DND-41 (cell line): ENCODE measurements around the gene MINDY4.

ENCODE experiments used
- ATAC-seq: fragments of 200-7000 bp; cut with Tn5 transposase; 3 replicates; pipeline ENCODE4 v1.9.1; 2021; ENCODE audit warnings: low read depth; ENCODE audit not compliant: insufficient read depth
- DNase-seq: peaks from one replicate; pipeline ENCODE4 v3.0.0-alpha.2; 2020
- H2AFZ ChIP-seq: 2 replicates; pipeline ENCODE4 v1.6.0; 2012; ENCODE audit warnings: low read depth, low read length
- H3K27ac ChIP-seq: 2 replicates; pipeline ENCODE4 v1.5.1; 2012; ENCODE audit warnings: low read length, inconsistent platforms
- H3K27me3 ChIP-seq: fragments of 200-600 bp; sonication (generic); 2 replicates; pipeline ENCODE4 v1.6.0; 2012; ENCODE audit warnings: low read length, mild to moderate bottlenecking, inconsistent platforms; ENCODE audit not compliant: insufficient read depth, poor library complexity
- H3K36me3 ChIP-seq: 2 replicates; pipeline ENCODE4 v1.5.1; 2012; ENCODE audit warnings: low read length, inconsistent platforms; ENCODE audit not compliant: insufficient read depth
- H3K4me1 ChIP-seq: 2 replicates; pipeline ENCODE4 v1.5.1; 2012; ENCODE audit warnings: mild to moderate bottlenecking, low read length; ENCODE audit not compliant: insufficient read depth
- H3K4me2 ChIP-seq: 2 replicates; pipeline ENCODE4 v1.6.0; 2012; ENCODE audit warnings: mild to moderate bottlenecking, moderate library complexity, low read length, inconsistent platforms; ENCODE audit not compliant: insufficient read depth
- H3K4me3 ChIP-seq, 2 experiments: fragments of 200-600 bp in 1 of 2; shearing (Covaris generic) in 1 of 2; 2 replicates each; pipeline ENCODE4 v1.5.1; 2012 to 2016; ENCODE audit warnings: inconsistent platforms in 2 of 2, low read length in 2 of 2, mild to moderate bottlenecking in 2 of 2, low read depth in 1 of 2, moderate library complexity in 1 of 2
- H3K79me2 ChIP-seq: 2 replicates; pipeline ENCODE4 v1.6.0; 2012; ENCODE audit warnings: low read length, inconsistent platforms; ENCODE audit not compliant: insufficient read depth
- H3K9ac ChIP-seq: 2 replicates; pipeline ENCODE4 v1.6.0; 2012; ENCODE audit warnings: low read depth, mild to moderate bottlenecking, inconsistent platforms, low read length, moderate library complexity
- H3K9me3 ChIP-seq: 2 replicates; pipeline ENCODE4 v1.5.1; 2012; ENCODE audit warnings: low read length, moderate library complexity, mild to moderate bottlenecking, inconsistent platforms; ENCODE audit not compliant: insufficient read depth, severe bottlenecking
- H4K20me1 ChIP-seq: 2 replicates; pipeline ENCODE4 v1.6.0; 2012; ENCODE audit warnings: low read length; ENCODE audit not compliant: insufficient read depth
- EZH2 ChIP-seq: IDR thresholded peaks from 3 replicates; pipeline ENCODE4 v1.6.1; 2012; ENCODE audit warnings: borderline replicate concordance, low read depth, mild to moderate bottlenecking, moderate library complexity, low read length, inconsistent platforms; ENCODE audit not compliant: severe bottlenecking
- TF ChIP-seq, protein P1 (sequence below): IDR thresholded peaks from 2 replicates; pipeline ENCODE4 v1.5.1; 2012; ENCODE audit warnings: borderline replicate concordance, low read length, moderate library complexity, mild to moderate bottlenecking; ENCODE audit not compliant: poor library complexity, severe bottlenecking; ENCODE audit errors: extremely low read depth

The MINDY4 gene

DNA sequence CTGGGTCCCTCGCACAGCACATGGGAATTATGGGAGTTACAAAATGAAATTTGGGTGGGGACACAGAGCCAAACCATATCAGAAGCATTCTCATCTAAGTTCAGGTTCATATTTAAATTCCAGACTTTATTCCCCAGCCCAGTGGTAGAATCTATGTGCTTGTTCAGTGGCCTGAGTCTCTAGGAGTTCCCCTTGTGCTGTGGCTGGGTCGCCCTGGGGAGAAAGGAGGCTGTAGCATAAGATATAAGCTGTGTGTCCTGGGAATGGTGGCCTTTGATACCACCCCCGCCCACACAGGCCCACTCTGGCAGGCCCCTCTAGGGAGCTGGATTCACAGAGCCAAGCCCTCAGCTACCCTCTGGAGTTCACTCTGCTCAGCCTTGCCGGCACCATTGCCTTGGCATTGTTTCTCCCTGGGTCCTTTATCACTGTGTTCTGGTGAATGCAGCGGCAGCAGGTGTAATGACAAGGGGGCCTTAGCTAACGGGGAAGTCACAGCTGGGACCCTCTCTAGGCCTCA is 64.2 kb downstream of the MINDY4 start:
- H3K4me3 ChIP-seq: no peak overlapping the region
- H3K36me3 ChIP-seq: no peaks in the 10 kb centered on the region
- ATAC-seq (no peak), DNase-seq (no peak)
- no peaks in the 10 kb centered on the region for H3K4me1 ChIP-seq
- H2AFZ ChIP-seq: no peak overlapping the region
- H3K9ac ChIP-seq: no peak overlapping the region
- H3K27ac ChIP-seq: no peak overlapping the region
- H3K4me2 ChIP-seq: no peak overlapping the region
- H3K79me2 ChIP-seq: no peaks in the 10 kb centered on the region
- no peak for TF ChIP-seq EZH2
- TF ChIP-seq, protein P1, sequence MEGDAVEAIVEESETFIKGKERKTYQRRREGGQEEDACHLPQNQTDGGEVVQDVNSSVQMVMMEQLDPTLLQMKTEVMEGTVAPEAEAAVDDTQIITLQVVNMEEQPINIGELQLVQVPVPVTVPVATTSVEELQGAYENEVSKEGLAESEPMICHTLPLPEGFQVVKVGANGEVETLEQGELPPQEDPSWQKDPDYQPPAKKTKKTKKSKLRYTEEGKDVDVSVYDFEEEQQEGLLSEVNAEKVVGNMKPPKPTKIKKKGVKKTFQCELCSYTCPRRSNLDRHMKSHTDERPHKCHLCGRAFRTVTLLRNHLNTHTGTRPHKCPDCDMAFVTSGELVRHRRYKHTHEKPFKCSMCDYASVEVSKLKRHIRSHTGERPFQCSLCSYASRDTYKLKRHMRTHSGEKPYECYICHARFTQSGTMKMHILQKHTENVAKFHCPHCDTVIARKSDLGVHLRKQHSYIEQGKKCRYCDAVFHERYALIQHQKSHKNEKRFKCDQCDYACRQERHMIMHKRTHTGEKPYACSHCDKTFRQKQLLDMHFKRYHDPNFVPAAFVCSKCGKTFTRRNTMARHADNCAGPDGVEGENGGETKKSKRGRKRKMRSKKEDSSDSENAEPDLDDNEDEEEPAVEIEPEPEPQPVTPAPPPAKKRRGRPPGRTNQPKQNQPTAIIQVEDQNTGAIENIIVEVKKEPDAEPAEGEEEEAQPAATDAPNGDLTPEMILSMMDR: no peak
- no peaks in the 10 kb centered on the region for H3K27me3 ChIP-seq
- peaks cover 20% of the 10 kb centered on the region for H3K9me3 ChIP-seq
- no peaks in the 10 kb centered on the region for H4K20me1 ChIP-seq

DNA sequence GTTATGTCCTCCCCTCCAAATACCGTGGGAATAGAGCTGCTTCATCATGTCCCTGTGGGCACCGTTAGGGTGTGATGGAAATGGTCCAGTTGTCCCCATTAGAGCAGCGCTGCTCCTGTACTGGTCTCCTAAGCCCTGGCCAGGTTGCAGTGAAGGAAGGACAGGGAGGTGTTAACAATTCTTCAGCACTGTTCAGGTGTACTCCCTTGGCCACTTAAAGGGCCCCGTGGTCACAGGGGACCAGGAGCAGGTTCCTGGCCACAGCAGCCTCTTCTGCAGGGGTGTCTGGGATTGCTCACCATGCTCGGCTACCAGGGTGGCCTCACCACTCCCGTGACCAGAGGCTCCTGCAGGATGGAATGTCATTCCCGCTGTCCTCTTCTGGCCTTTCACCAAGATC is 65.8 kb downstream of the MINDY4 start:
- H4K20me1 ChIP-seq: no peaks in the 10 kb centered on the region
- ATAC-seq: no peak

DNA sequence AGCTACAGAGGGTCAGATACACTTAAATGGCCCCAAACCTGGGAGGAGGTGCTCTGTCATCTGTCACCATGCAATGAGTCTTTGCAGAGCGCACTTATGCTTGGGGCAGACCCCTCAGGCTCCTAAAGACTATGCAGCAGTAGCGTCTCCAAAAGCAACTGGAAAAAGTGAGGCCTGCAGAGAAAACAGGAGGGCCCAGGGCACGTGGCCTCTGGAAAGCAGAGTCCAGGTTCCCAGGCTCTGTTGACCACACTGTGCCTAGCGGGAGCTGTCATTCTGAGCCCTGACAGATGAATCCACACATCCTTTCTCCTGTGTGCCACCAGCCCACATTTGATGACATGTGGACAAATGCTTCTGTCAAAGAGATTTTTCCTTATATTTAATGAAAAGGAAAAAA is 66.4 kb downstream of the MINDY4 start:
- Histone ChIP-seq H3K4me3 (no peak overlapping the region), H3K36me3 (no peaks in the 10 kb centered on the region), H3K9me3 (peaks cover 7% of the 10 kb centered on the region), H3K4me2 (no peak overlapping the region), H3K27ac (no peak overlapping the region), H3K4me1 (no peaks in the 10 kb centered on the region), H4K20me1 (no peaks in the 10 kb centered on the region), H3K79me2 (no peaks in the 10 kb centered on the region), H2AFZ (no peak overlapping the region), H3K27me3 (no peaks in the 10 kb centered on the region), H3K9ac (no peak overlapping the region)
- no peak for DNase-seq
- ATAC-seq: no peak
- no peak for TF ChIP-seq EZH2
- TF ChIP-seq, protein P1: no peak

More for the DNA sequence above, 65.8 kb downstream of the MINDY4 start:
- Histone ChIP-seq H3K27me3 (no peaks in the 10 kb centered on the region), H3K79me2 (no peaks in the 10 kb centered on the region), H2AFZ (no peak overlapping the region), H3K9ac (no peak overlapping the region), H3K4me2 (no peak overlapping the region), H3K4me3 (no peak overlapping the region), H3K36me3 (no peaks in the 10 kb centered on the region), H3K27ac (no peak overlapping the region), H3K4me1 (no peaks in the 10 kb centered on the region), H3K9me3 (peaks cover 13% of the 10 kb centered on the region)
- TF ChIP-seq, protein P1: no peak
- no peak for TF ChIP-seq EZH2
- no peak for DNase-seq

DNA sequence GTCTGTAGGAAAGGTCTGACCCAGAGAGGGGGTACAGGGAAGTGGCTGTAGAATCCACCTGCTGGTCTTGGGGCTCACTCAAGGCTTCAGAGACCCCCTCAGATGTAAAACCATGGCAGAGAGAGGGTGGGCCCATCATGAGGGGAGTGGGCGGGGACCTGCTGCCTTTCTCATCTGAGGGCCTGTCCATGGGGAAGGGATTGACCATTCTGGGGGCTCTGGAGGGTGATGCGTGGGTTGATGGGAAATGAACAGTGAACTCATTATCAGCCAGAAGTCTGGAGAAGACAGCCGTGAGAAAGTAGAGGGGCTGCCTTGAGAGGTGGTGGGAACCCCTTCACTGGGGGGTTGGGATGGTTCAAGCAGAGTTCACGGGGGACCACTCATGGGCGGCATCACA is 66.8 kb downstream of the MINDY4 start:
- Histone ChIP-seq H3K9ac (no peak overlapping the region), H3K4me1 (no peaks in the 10 kb centered on the region), H3K9me3 (peaks cover 5% of the 10 kb centered on the region), H3K27ac (no peak overlapping the region), H3K36me3 (no peaks in the 10 kb centered on the region), H2AFZ (no peak overlapping the region), H3K4me2 (no peak overlapping the region), H4K20me1 (no peaks in the 10 kb centered on the region), H3K4me3 (no peak overlapping the region), H3K79me2 (no peaks in the 10 kb centered on the region), H3K27me3 (no peaks in the 10 kb centered on the region)
- TF ChIP-seq EZH2: no peak
- TF ChIP-seq, protein P1: no peak
- ATAC-seq (no peak), DNase-seq (no peak)
